SU-DHL-6 (cell line): ENCODE data around the gene TFEB.

ENCODE experiments used
- EZH2phosphoT487 ChIP-seq: fragments of 200-600 bp; sonication (generic), shearing (Covaris generic); conservative IDR thresholded peaks from 2 replicates; pipeline ENCODE4 v1.6.1; 2018; ENCODE audit warnings: mild to moderate bottlenecking, antibody characterized with exemption, low read length, moderate library complexity, mixed read lengths
- TF ChIP-seq, protein P1 (sequence below): fragments of 200-600 bp; sonication (generic); IDR thresholded peaks from one replicate; pipeline ENCODE4 v1.5.1; 2017; ENCODE audit warnings: antibody characterized with exemption, mild to moderate bottlenecking, low read length, moderate library complexity; ENCODE audit not compliant: insufficient read depth, poor library complexity, severe bottlenecking

DNA sequence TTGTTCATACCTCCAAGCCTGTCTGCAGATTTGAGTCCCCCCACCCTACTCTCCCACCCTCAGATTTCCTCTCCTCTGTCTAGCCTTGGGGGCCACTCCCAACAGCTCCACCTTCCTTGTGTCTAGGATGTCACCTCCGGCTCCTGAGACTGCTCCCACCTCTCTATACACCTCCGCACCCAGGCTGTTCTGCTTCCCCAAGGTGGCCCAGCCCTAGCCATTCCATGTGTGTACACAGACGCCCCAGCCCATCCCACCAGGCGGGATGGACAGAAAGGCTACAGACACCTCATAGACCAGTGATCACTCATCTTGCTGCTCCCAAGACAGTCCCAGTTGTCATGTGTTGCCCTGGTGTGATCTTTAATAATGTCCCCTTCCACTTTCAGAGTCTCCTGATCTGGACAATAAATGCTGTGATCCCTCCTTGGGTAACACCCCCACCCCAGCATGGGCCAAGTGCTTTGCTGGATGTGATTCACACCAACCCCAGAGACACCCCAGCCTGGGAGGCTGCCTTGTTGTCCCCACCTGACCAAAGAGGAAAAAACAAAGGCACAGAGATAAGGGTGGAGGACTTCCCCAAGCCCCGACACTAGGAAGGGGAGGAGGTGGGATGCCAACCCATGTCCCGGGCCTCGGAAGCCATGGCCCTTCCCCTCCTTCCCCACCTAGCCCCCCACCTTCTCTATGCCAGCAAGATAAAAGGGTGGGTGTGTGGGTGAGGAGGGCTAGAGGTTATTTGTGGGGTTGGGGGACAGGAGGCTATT, 61.0 kb downstream of the TFEB start:
- TF ChIP-seq, protein P1, sequence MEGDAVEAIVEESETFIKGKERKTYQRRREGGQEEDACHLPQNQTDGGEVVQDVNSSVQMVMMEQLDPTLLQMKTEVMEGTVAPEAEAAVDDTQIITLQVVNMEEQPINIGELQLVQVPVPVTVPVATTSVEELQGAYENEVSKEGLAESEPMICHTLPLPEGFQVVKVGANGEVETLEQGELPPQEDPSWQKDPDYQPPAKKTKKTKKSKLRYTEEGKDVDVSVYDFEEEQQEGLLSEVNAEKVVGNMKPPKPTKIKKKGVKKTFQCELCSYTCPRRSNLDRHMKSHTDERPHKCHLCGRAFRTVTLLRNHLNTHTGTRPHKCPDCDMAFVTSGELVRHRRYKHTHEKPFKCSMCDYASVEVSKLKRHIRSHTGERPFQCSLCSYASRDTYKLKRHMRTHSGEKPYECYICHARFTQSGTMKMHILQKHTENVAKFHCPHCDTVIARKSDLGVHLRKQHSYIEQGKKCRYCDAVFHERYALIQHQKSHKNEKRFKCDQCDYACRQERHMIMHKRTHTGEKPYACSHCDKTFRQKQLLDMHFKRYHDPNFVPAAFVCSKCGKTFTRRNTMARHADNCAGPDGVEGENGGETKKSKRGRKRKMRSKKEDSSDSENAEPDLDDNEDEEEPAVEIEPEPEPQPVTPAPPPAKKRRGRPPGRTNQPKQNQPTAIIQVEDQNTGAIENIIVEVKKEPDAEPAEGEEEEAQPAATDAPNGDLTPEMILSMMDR = no peak
- no peak for TF ChIP-seq EZH2phosphoT487
